WTC11 (cell line): ENCODE results near the gene GPR37L1.

Source experiments
- TF ChIP-seq, protein P1 (sequence below): sonication (generic); formaldehyde crosslinking; IDR thresholded peaks from 2 replicates; pipeline ENCODE4 v1.8.1; 2023; ENCODE audit warnings: mild to moderate bottlenecking, missing genetic modification reagents, moderate library complexity
- TF ChIP-seq, protein P2 (sequence below): fragments of 200-600 bp; IDR thresholded peaks from 2 replicates; pipeline ENCODE4 v1.8.0; 2022; ENCODE audit warnings: antibody characterized with exemption

DNA sequence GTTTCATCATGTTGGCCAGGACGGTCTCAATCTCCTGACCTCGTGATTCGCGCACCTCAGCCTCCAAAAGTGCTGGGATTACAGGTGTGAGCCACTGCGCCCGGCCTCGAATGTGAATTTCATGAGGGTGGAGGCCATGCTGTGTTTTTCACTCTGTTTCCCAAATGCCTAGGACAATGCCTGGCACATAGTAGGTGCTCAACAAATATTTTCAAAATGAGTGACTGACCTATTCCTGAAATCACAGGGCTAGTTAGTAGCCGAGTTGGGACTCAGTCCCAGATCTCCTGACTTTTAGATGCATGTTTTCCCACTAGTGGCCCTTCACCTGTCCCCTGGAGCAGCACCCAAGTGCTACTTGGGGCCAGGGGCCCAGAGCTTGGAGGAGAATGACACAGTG is 6.4 kb upstream of the GPR37L1 start:
- TF ChIP-seq, protein P1, sequence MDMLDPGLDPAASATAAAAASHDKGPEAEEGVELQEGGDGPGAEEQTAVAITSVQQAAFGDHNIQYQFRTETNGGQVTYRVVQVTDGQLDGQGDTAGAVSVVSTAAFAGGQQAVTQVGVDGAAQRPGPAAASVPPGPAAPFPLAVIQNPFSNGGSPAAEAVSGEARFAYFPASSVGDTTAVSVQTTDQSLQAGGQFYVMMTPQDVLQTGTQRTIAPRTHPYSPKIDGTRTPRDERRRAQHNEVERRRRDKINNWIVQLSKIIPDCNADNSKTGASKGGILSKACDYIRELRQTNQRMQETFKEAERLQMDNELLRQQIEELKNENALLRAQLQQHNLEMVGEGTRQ (CRISPR knock-in tag): no peak
- TF ChIP-seq, protein P2, sequence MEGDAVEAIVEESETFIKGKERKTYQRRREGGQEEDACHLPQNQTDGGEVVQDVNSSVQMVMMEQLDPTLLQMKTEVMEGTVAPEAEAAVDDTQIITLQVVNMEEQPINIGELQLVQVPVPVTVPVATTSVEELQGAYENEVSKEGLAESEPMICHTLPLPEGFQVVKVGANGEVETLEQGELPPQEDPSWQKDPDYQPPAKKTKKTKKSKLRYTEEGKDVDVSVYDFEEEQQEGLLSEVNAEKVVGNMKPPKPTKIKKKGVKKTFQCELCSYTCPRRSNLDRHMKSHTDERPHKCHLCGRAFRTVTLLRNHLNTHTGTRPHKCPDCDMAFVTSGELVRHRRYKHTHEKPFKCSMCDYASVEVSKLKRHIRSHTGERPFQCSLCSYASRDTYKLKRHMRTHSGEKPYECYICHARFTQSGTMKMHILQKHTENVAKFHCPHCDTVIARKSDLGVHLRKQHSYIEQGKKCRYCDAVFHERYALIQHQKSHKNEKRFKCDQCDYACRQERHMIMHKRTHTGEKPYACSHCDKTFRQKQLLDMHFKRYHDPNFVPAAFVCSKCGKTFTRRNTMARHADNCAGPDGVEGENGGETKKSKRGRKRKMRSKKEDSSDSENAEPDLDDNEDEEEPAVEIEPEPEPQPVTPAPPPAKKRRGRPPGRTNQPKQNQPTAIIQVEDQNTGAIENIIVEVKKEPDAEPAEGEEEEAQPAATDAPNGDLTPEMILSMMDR: no peak
